Activated naive CD4-positive, alpha-beta T cell treated with anti-CD3 and anti-CD28 coated beads, Interleukin-2, amount 50 U/mL, for 24 hours (primary cell): ENCODE results near the gene CD4.
A peak's percentile ranks its signal among the peaks of the same experiment; 100 is the strongest.

ENCODE experiments used
- H3K27ac Mint-ChIP-seq: one replicate; pipeline ENCODE4 v1.8.0; 2021; ENCODE audit warnings: mild to moderate bottlenecking, mixed read lengths
- H3K27me3 Mint-ChIP-seq: one replicate; pipeline ENCODE4 v1.8.0; 2021; ENCODE audit warnings: mixed read lengths
- H3K36me3 Mint-ChIP-seq: one replicate; pipeline ENCODE4 v1.8.0; 2021; ENCODE audit warnings: mixed read lengths
- H3K4me1 Mint-ChIP-seq: one replicate; pipeline ENCODE4 v1.8.0; 2021; ENCODE audit warnings: mixed read lengths
- H3K4me3 Mint-ChIP-seq: one replicate; pipeline ENCODE4 v1.8.0; 2021; ENCODE audit warnings: mild to moderate bottlenecking, mixed read lengths
- H3K9me3 Mint-ChIP-seq: one replicate; pipeline ENCODE4 v1.8.0; 2021; ENCODE audit warnings: mixed read lengths

Gene CD4

DNA sequence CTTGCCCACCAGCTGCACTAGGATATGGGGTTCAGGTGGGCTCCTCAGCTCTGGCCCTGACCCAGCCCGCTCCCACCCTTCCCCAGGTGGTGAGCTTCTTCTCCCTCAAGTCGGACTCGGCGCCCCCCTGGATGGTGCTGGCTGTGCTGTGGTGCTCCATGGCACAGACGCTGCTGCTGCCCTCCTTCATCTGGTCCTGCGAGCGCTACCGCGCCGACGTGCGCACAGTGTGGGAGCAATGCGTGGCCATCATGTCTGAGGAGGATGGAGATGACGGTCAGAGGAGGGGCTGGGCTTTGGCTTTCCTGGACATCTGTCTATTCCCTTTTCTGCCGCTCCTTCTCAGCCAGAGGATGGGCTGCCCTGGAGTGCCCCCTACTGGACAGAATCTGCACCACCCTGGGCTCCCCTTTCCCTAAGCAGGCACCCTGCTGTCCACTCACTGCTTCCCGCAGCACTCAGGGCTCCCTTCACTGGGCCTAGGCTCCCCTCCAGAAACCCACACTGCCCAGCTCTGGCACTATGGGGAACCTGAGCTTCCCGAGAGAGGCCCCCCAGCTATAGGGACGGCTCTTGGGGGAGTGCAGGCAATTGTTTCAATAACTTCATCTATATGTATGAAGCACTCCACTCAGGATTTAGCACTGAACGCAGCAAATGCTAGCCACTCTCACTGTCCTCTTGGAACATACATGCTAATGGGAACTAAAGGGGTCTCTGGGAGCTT, 36.2 kb downstream of the CD4 start:
- no peaks in the 10 kb centered on the region for H3K9me3 Mint-ChIP-seq
- H3K4me3 Mint-ChIP-seq: no peak overlapping the region
- H3K36me3 Mint-ChIP-seq: no peaks in the 10 kb centered on the region
- H3K4me1 Mint-ChIP-seq: peaks cover 35% of the 10 kb centered on the region
- H3K27me3 Mint-ChIP-seq: peaks cover 9% of the 10 kb centered on the region
- H3K27ac Mint-ChIP-seq: peak overlapping the region; percentile 76

DNA sequence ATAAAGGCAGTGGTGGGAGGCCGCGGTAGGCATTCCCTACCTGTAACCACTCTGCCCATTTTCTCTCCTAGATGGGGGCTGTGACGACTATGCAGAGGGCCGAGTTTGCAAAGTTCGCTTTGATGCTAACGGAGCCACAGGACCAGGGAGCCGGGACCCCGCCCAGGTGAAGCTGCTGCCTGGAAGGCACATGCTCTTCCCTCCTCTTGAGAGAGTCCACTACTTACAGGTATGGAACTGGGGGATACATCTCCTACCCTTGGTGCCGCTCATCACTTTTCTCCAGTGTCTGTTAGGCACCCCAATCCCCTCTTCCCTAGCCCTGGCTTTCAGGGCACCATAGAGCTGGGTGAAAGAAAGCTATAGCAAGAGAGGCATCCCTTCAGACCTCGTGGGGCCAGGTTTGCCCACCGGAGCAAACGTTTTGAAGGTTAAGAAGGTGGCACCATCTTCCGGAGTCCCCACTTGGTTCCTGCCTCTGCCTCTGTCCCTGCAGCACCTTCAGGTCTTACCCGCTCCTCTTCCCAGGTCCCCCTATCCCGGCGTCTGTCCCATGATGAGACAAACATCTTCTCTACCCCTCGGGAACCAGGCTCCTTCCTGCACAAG, 36.9 kb downstream of the CD4 start:
- Mint-ChIP-seq H3K9me3 (no peaks in the 10 kb centered on the region), H3K36me3 (no peaks in the 10 kb centered on the region), H3K4me3 (no peak overlapping the region), H3K27me3 (peaks cover 9% of the 10 kb centered on the region), H3K4me1 (peaks cover 28% of the 10 kb centered on the region), H3K27ac (peak overlapping the region; percentile 17)

DNA sequence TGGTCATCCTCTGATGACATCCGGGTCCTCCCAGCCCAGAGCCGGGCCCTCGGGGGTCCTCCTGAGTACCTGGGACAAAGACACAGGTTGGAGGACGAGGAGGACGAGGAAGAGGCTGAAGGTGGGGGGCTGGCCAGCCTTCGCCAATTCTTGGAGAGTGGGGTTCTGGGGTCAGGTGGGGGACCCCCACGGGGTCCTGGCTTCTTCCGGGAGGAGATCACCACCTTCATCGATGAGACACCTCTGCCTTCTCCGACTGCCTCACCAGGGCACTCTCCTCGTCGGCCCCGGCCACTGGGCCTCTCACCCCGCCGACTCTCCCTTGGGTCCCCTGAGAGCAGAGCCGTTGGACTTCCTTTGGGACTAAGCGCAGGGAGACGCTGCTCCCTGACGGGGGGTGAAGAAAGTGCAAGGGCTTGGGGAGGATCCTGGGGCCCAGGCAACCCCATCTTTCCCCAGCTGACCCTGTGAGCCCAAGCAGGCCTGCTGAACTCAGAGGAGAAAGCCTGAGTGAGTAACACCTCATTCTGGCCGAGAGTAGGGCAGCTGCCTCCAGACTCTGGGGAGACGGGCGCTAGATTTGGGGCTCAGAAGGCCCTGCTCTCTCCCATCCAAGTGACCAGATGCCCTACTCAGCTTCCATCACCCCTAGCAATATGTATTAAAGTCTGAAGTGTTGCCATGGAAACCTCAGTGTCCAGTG, 37.6 kb downstream of the CD4 start:
- Mint-ChIP-seq H3K4me3 (peak overlapping the region; percentile 66), H3K27ac (peak overlapping the region; percentile 69), H3K27me3 (peaks cover 9% of the 10 kb centered on the region), H3K9me3 (no peaks in the 10 kb centered on the region), H3K36me3 (no peaks in the 10 kb centered on the region), H3K4me1 (peaks cover 26% of the 10 kb centered on the region)

DNA sequence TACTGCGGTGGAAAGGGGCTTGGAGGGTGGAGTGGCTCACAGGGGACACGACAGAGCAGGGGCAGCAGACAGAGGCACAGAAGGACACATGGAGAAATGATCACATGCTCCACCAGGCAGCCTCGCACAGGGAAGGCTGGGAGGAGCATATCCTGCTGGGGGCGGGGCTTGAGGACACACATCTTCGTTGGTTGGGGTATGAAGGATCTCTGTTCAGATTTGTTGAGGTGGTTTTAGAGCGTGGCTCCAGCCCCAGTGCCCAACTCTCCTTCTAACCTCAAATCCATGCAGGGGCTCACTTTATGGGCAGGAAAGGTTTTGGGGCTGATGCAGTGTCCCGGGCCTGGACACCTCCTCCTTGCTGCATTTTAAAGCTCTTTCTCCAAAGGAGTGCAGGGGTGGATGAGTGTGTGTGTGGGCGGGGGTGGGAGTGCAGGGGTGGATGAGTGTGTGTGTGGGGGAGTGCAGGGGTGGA, 38.1 kb downstream of the CD4 start:
- H3K36me3 Mint-ChIP-seq: no peaks in the 10 kb centered on the region
- peak overlapping the region; percentile 69 for H3K27ac Mint-ChIP-seq
- no peaks in the 10 kb centered on the region for H3K9me3 Mint-ChIP-seq
- peak overlapping the region; percentile 66 for H3K4me3 Mint-ChIP-seq
- H3K4me1 Mint-ChIP-seq: peaks cover 23% of the 10 kb centered on the region
- peaks cover 9% of the 10 kb centered on the region for H3K27me3 Mint-ChIP-seq

DNA sequence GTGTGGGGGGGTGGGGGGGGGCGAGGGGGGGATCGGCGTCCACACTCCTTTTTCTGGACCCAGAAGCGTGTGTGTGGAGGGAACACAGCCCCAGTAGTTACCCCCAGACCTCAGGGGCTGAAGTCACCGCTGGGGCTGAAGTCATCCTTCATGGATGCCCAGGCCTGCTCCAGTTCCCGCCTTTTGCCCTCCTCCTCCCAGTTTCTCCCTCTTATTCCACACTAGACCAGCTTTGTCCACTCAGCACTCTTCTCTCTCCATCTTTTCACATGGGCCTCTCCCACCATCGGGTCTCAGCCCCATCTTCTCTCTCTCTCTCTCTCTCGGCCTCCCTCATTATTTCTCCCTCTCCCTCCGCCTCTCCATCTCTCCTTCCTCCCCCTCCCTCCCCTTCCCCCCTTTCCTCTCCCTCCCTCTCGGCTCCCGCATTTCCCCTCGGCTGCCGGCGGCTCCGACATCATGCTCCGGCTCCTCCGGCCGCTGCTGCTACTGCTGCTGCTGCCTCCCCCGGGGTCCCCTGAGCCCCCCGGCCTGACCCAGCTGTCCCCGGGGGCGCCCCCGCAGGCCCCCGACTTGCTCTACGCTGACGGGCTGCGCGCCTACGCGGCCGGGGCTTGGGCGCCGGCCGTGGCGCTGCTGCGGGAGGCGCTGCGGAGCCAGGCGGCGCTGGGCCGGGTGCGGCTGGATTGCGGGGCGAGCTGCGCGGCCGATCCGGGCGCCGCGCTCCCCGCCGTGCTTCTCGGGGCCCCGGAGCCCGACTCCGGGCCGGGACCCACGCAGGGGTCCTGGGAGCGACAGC, 38.9 kb downstream of the CD4 start, which contains the start of gene P3H3:
Gene P3H3, plus strand, starts transcription at position 426 of the 799 bp plus-strand sequence. Its CDS starts 34 bp downstream, at position 460.
- peaks cover 23% of the 10 kb centered on the region for H3K4me1 Mint-ChIP-seq
- H3K27me3 Mint-ChIP-seq: peaks cover 7% of the 10 kb centered on the region
- H3K27ac Mint-ChIP-seq: peak within 1 kb of the TSS; percentile 69
- H3K36me3 Mint-ChIP-seq: no peaks in the 10 kb centered on the region
- peak within 1 kb of the TSS; percentile 90 for H3K4me3 Mint-ChIP-seq
- H3K9me3 Mint-ChIP-seq: no peaks in the 10 kb centered on the region

DNA sequence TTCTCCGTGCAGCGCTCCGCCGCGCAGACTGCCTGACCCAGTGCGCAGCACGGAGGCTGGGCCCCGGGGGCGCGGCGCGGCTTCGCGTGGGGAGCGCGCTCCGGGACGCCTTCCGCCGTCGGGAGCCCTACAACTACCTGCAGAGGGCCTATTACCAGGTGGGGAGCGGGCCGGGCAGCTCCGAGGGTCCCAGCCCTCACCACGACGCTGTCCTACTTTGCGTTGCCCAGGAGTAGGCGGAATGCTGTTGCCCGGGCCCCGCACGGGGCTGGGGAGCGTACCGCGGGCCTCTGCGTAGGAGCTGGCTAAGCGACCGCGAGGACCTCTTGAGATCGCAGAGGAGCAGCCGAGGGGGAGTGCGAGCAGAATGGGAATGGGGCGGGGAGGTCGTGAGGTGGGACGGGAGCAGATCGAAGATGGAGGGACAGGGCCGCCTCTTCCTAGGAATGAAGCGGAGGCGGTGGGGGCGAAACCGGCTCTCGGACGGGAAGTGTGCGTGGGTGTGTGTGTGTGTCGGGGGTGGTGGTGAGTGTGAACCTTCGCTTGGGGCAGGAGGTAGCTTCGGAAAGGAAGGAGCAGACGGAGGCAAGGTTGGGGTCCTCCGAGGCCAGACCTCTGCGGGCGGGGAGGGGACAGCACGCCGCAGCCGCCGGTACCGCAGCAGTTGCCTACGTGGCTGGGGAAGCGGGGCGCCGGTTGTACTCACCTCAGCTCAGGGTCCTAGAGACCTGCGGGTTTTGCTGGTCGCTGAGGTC, 39.6 kb downstream of the CD4 start:
- Mint-ChIP-seq H3K4me3 (peak overlapping the region; percentile 90), H3K9me3 (no peaks in the 10 kb centered on the region), H3K4me1 (peaks cover 23% of the 10 kb centered on the region), H3K27me3 (peaks cover 7% of the 10 kb centered on the region), H3K36me3 (no peaks in the 10 kb centered on the region), H3K27ac (peak overlapping the region; percentile 41)

DNA sequence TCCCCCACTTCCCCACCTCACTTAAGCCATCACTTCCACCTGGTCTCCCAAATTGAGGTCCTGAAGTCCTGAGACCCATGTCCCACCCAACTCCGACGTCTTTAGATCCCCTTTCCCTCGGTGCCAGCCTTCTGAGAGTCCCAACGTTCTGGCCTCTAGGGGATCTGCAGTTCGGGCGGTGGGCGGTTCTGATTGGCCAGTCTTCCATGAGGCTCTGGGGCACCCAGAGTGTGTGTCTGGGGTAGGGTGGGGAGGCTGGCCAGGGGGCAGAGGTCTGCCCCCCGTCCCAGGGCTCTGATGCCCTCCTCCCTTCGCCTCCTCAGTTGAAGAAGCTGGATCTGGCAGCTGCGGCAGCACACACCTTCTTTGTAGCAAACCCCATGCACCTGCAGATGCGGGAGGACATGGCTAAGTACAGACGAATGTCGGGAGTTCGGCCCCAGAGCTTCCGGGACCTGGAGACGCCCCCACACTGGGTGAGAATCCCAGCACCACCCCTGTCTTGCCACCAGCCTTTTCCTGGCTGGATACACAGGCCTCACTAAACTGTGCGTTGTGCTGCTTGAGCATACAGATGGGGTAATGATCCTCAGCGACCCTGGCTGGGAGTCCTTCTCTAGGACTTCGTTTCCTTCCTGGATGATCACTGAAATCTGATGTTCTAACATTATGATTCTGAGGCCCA, 40.4 kb downstream of the CD4 start:
- peak overlapping the region; percentile 90 for H3K4me3 Mint-ChIP-seq
- no peaks in the 10 kb centered on the region for H3K36me3 Mint-ChIP-seq
- H3K27ac Mint-ChIP-seq: no peak overlapping the region
- H3K4me1 Mint-ChIP-seq: peaks cover 23% of the 10 kb centered on the region
- H3K27me3 Mint-ChIP-seq: peaks cover 7% of the 10 kb centered on the region
- no peaks in the 10 kb centered on the region for H3K9me3 Mint-ChIP-seq

DNA sequence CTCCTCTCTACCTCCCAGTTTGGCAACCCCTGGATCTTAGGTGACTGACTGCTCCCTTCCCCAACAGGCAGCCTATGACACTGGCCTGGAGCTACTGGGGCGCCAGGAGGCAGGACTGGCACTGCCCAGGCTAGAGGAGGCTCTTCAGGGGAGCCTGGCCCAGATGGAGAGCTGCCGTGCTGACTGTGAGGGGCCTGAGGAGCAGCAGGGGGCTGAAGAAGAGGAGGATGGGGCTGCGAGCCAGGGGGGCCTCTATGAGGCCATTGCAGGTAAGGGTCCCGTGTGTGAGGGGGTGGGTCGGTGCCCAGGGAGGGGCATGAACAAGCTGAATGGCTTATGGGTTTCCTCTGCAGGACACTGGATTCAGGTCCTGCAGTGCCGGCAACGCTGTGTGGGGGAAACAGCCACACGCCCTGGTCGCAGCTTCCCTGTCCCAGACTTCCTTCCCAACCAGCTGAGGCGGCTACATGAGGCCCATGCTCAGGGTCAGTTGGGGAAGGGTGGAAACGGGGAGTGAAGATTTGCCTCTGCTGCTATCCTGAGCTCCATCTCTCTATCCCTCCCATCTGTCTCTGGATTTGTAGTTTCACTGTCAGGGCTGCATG, 41.1 kb downstream of the CD4 start:
- Mint-ChIP-seq H3K27me3 (peaks cover 5% of the 10 kb centered on the region), H3K9me3 (no peaks in the 10 kb centered on the region), H3K4me1 (peaks cover 22% of the 10 kb centered on the region), H3K27ac (no peak overlapping the region), H3K36me3 (no peaks in the 10 kb centered on the region), H3K4me3 (peak overlapping the region; percentile 36)

DNA sequence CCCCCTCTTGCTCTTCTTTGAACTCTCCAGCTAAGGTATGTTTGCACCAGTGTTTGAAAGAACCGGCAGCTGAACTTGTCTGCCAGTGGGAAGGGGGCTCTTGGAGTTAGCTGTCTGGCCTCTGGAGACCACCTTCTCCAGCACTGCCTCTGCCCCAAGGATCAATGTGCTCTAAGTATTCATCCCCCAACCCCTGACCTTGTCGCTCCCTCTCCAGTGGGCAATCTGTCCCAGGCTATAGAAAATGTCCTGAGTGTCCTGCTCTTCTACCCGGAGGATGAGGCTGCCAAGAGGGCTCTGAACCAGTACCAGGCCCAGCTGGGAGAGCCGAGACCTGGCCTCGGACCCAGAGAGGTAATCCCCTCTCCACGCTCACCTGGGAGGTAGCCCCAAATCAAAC, 41.7 kb downstream of the CD4 start:
- no peaks in the 10 kb centered on the region for H3K9me3 Mint-ChIP-seq
- H3K27ac Mint-ChIP-seq: no peak overlapping the region
- H3K27me3 Mint-ChIP-seq: peaks cover 2% of the 10 kb centered on the region
- peak overlapping the region; percentile 36 for H3K4me3 Mint-ChIP-seq
- H3K4me1 Mint-ChIP-seq: peaks cover 22% of the 10 kb centered on the region
- no peaks in the 10 kb centered on the region for H3K36me3 Mint-ChIP-seq

DNA sequence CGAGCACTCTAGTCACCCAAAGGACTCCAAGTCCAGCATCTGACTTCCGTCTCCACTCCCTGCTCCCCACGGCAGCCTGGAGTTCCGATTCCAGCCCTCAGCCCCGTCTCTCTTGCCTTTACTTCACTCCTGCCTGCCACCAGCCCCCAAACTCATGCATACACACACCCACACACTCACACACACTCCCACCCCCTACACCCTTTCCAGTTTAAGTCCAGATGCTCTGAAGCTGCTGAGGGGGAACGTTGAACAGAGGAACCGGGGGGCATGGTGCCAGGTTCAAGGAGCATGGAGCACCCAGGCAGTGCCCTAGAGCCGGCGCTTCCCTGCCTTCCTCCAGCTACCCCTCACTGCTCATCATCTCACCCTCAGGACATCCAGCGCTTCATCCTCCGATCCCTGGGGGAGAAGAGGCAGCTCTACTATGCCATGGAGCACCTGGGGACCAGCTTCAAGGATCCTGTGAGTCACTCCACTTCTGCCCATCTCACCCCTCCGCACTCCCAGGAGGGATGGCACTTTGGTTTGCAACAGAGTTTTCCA, 42.2 kb downstream of the CD4 start:
- H3K4me3 Mint-ChIP-seq: no peak overlapping the region
- H3K27ac Mint-ChIP-seq: no peak overlapping the region
- no peaks in the 10 kb centered on the region for H3K9me3 Mint-ChIP-seq
- H3K27me3 Mint-ChIP-seq: peaks cover 2% of the 10 kb centered on the region
- no peaks in the 10 kb centered on the region for H3K36me3 Mint-ChIP-seq
- H3K4me1 Mint-ChIP-seq: peaks cover 25% of the 10 kb centered on the region

DNA sequence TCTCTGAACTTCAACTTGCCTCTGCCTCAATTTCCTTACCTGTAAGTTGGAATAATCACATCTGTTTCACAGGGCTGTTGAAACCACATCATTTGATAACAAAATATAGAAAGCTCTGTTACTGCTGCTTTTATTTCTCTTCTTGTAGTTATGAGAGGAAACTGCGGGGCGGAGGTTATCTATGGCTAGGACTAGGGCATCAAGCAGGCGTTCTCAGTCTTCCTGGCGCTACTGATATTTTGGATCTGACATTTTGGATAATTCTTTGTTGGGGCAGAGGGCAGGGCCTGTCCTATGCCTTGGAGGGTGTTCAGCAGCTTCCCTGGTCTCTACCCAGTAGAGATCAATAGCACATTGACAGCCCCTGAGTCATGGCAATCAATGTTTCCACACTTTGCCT, 42.8 kb downstream of the CD4 start:
- Mint-ChIP-seq H3K4me3 (no peak overlapping the region), H3K36me3 (no peaks in the 10 kb centered on the region), H3K27me3 (peaks cover 2% of the 10 kb centered on the region), H3K9me3 (no peaks in the 10 kb centered on the region), H3K27ac (no peak overlapping the region), H3K4me1 (peaks cover 25% of the 10 kb centered on the region)

DNA sequence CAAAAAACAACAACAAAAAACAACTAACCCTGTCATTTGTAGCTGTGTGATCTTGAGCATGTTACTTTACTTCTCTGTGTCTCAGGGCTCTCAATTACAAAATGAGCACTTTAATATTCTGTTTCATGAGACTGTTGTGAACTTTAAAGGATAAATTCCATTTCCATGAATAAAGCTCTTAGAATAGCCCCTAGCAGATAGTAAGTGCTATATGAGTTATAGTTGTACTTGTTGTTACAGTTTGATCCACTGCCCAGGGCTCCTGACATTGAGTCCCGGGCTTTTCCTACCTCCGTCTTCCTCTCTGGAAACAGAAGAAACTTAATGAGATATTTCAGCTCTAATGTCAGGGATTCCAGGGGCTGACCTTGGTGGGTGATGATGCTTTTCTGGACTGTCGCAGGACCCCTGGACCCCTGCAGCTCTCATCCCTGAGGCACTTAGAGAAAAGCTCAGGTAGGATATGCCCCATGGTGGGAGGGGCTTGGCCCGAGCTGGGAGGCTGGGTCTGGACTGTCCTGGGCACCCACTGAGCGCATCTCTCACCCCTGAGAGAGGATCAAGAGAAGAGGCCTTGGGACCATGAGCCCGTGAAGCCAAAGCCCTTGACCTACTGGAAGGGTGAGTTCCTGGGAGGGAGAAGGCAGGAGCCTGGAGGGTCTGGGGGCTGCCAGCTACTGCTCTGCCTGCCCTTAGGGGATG, 44.0 kb downstream of the CD4 start:
- Mint-ChIP-seq H3K36me3 (no peaks in the 10 kb centered on the region), H3K27me3 (peaks cover 2% of the 10 kb centered on the region), H3K9me3 (no peaks in the 10 kb centered on the region), H3K4me3 (no peak overlapping the region), H3K4me1 (peaks cover 16% of the 10 kb centered on the region), H3K27ac (peak overlapping the region; percentile 14)

DNA sequence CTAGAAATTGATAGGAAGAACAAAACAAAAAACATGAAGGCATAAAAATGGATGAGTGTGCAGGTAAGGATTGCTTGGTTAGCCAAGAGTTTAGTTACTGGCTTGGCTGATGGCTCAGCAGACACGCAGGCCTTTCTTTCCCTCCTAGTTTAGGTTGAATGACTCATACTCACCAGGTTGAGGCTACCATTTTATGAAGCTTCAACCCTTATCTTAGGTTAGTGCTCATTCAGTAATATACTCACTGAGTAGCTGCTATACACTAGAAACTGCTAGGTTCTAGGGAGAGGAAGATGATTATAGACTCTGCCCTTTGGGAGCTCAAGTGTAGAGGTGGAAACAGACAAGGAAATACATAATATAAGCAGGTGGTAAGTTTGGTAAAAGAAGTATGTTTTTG, 44.9 kb downstream of the CD4 start:
- no peak overlapping the region for H3K27ac Mint-ChIP-seq
- no peaks in the 10 kb centered on the region for H3K36me3 Mint-ChIP-seq
- no peaks in the 10 kb centered on the region for H3K9me3 Mint-ChIP-seq
- H3K27me3 Mint-ChIP-seq: no peaks in the 10 kb centered on the region
- H3K4me1 Mint-ChIP-seq: peaks cover 11% of the 10 kb centered on the region
- no peak overlapping the region for H3K4me3 Mint-ChIP-seq
